ENCODE measurements around the gene TRAF5.
"Not testable (repeated sequence)": the region's sequence is repeated elsewhere in the genome, so short reads cannot be mapped to it uniquely, and the experiment has no call there.

TRAF5 gene

GRCh38 chr1:211347077-211347844, 20.6 kb downstream of the TRAF5 start:
- H3K27ac ChIP-seq (ENCODE audit: low read depth, low read length), result no peak overlapping the region
- H3K36me3 ChIP-seq (ENCODE audit: control insufficient read depth, insufficient read depth, low read length), result no peaks in the 10 kb centered on the region
- H3K27me3 ChIP-seq (ENCODE audit: control insufficient read depth, insufficient read depth, low read length), result no peaks in the 10 kb centered on the region

DNA sequence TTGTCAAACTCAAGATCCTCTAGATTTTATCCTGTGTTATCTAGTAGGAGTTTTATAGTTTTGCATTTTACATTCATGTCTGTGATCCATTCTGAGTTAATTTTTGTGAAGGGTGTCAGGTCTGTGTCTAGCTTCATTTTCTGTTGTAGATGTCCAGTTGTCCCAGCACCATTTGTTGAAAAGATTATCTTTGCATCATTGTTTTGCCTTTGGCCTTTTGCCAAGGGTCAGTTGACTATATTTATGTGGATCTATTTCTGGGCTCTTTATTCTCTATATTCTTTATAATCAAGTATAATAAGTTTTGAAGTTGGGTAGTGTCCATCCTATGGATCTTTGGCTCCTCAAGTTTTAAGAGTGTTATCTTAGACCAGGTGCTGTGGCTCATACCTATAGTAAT, 21.9 kb downstream of the TRAF5 start:
- peaks cover under 1% of the 10 kb centered on the region; the same call in 1 of the 2 replicates for H3K36me3 ChIP-seq (ENCODE audit: control insufficient read depth, insufficient read depth, low read length)
- H3K27ac ChIP-seq (ENCODE audit: low read depth, low read length), result no peak overlapping the region
- H3K4me1 ChIP-seq (ENCODE audit: control insufficient read depth, insufficient read depth, low read length), result peaks cover 11% of the 10 kb centered on the region
- peaks cover 17% of the 10 kb centered on the region; the same call in 1 of the 2 replicates for H3K9me3 ChIP-seq (ENCODE audit: control insufficient read depth, insufficient read depth, low read depth, low read length)
- H3K9ac ChIP-seq (ENCODE audit: low read length), result no peak overlapping the region
- no peak overlapping the region for H3K4me3 ChIP-seq (ENCODE audit: low read depth, low read length)
- H3K27me3 ChIP-seq (ENCODE audit: control insufficient read depth, insufficient read depth, low read length), result no peaks in the 10 kb centered on the region

More at GRCh38 chr1:211347077-211347844, 20.6 kb downstream of the TRAF5 start:
- Histone ChIP-seq H3K9me3 (ENCODE audit: control insufficient read depth, insufficient read depth, low read depth, low read length) (peaks cover 14% of the 10 kb centered on the region; the same call in 1 of the 2 replicates), H3K4me3 (ENCODE audit: low read depth, low read length) (no peak overlapping the region), H3K9ac (ENCODE audit: low read length) (no peak overlapping the region), H3K4me1 (ENCODE audit: control insufficient read depth, insufficient read depth, low read length) (peaks cover 11% of the 10 kb centered on the region)

GRCh38 chr1:211349741-211350140, 23.1 kb downstream of the TRAF5 start:
- Histone ChIP-seq H3K27ac (ENCODE audit: low read depth, low read length) (no peak overlapping the region), H3K36me3 (ENCODE audit: control insufficient read depth, insufficient read depth, low read length) (peaks cover 9% of the 10 kb centered on the region), H3K9me3 (ENCODE audit: control insufficient read depth, insufficient read depth, low read depth, low read length) (peaks cover 17% of the 10 kb centered on the region; the same call in 1 of the 2 replicates), H3K4me1 (ENCODE audit: control insufficient read depth, insufficient read depth, low read length) (peaks cover 11% of the 10 kb centered on the region), H3K27me3 (ENCODE audit: control insufficient read depth, insufficient read depth, low read length) (no peaks in the 10 kb centered on the region), H3K9ac (ENCODE audit: low read length) (no peak overlapping the region), H3K4me3 (ENCODE audit: low read depth, low read length) (no peak overlapping the region)

GRCh38 chr1:211352055-211352454, 25.4 kb downstream of the TRAF5 start:
- not testable (repeated sequence) for H3K27me3 ChIP-seq (ENCODE audit: control insufficient read depth, insufficient read depth, low read length); H3K4me3 ChIP-seq (ENCODE audit: low read depth, low read length); H3K4me1 ChIP-seq (ENCODE audit: control insufficient read depth, insufficient read depth, low read length); H3K27ac ChIP-seq (ENCODE audit: low read depth, low read length); H3K9ac ChIP-seq (ENCODE audit: low read length)
- Histone ChIP-seq H3K9me3 (ENCODE audit: control insufficient read depth, insufficient read depth, low read depth, low read length) (peaks cover 17% of the 10 kb centered on the region; the same call in 1 of the 2 replicates), H3K36me3 (ENCODE audit: control insufficient read depth, insufficient read depth, low read length) (peaks cover 23% of the 10 kb centered on the region)

DNA sequence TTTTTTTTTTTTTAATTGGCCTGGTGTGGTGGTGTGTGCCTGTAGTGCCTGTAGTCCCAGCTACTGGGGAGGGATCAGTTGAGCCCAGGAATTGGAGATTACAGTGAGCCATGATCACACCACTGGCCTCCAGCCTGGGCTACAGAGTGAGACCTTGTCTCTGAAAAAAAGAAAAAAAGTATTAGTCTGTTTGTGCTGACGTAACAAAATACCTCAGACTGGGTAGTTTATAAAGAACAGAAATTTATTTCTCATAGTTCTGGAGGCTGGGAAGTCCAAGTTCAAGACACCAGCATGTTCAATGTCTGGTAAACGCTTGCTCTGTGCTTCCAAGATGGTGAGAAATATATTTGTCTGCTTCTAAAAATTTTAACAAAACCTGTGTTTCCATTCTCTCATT, 25.8 kb downstream of the TRAF5 start:
- Histone ChIP-seq H3K36me3 (ENCODE audit: control insufficient read depth, insufficient read depth, low read length) (peaks cover 23% of the 10 kb centered on the region), H3K9ac (ENCODE audit: low read length) (no peak overlapping the region), H3K4me3 (ENCODE audit: low read depth, low read length) (no peak overlapping the region), H3K27me3 (ENCODE audit: control insufficient read depth, insufficient read depth, low read length) (no peaks in the 10 kb centered on the region), H3K9me3 (ENCODE audit: control insufficient read depth, insufficient read depth, low read depth, low read length) (peaks cover 17% of the 10 kb centered on the region; the same call in 1 of the 2 replicates), H3K4me1 (ENCODE audit: control insufficient read depth, insufficient read depth, low read length) (no peaks in the 10 kb centered on the region), H3K27ac (ENCODE audit: low read depth, low read length) (no peak overlapping the region)

DNA sequence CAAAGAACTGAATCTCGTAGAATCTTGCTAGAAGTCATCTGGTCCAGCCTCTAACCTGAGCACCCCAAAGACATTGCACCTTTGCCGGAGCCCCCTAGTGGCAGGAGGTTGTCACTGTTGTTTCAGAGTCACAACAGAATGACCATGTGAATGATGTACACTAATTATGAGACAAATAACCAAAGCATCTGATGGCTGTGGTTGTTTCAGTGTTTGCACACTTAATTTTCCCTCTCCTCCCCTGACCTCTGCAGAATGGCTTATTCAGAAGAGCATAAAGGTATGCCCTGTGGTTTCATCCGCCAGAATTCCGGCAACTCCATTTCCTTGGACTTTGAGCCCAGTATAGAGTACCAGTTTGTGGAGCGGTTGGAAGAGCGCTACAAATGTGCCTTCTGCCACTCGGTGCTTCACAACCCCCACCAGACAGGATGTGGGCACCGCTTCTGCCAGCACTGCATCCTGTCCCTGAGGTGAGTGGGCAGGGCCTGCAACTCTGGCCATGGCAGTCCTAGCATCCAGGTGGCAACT, 26.4 kb downstream of the TRAF5 start:
- no peaks in the 10 kb centered on the region for H3K4me1 ChIP-seq (ENCODE audit: control insufficient read depth, insufficient read depth, low read length)
- no peak overlapping the region for H3K4me3 ChIP-seq (ENCODE audit: low read depth, low read length)
- H3K9ac ChIP-seq (ENCODE audit: low read length), result no peak overlapping the region
- peaks cover 17% of the 10 kb centered on the region; the same call in 1 of the 2 replicates for H3K9me3 ChIP-seq (ENCODE audit: control insufficient read depth, insufficient read depth, low read depth, low read length)
- H3K36me3 ChIP-seq (ENCODE audit: control insufficient read depth, insufficient read depth, low read length), result peaks cover 23% of the 10 kb centered on the region
- H3K27ac ChIP-seq (ENCODE audit: low read depth, low read length), result no peak overlapping the region
- no peaks in the 10 kb centered on the region for H3K27me3 ChIP-seq (ENCODE audit: control insufficient read depth, insufficient read depth, low read length)

- peaks cover 17% of the 10 kb centered on the region; the same call in 1 of the 2 replicates for H3K9me3 ChIP-seq (ENCODE audit: control insufficient read depth, insufficient read depth, low read depth, low read length)
- H3K27ac ChIP-seq (ENCODE audit: low read depth, low read length), result no peak overlapping the region
- H3K27me3 ChIP-seq (ENCODE audit: control insufficient read depth, insufficient read depth, low read length), result no peaks in the 10 kb centered on the region
- H3K4me3 ChIP-seq (ENCODE audit: low read depth, low read length), result no peak overlapping the region
- peaks cover 23% of the 10 kb centered on the region for H3K36me3 ChIP-seq (ENCODE audit: control insufficient read depth, insufficient read depth, low read length)
- no peak overlapping the region for H3K9ac ChIP-seq (ENCODE audit: low read length)
- H3K4me1 ChIP-seq (ENCODE audit: control insufficient read depth, insufficient read depth, low read length), result no peaks in the 10 kb centered on the region
Observed at GRCh38 chr1:211353562-211354212, 27.1 kb downstream of the TRAF5 start.

- H3K27ac ChIP-seq (ENCODE audit: low read depth, low read length), result no peak overlapping the region
- no peaks in the 10 kb centered on the region for H3K27me3 ChIP-seq (ENCODE audit: control insufficient read depth, insufficient read depth, low read length)
- H3K4me1 ChIP-seq (ENCODE audit: control insufficient read depth, insufficient read depth, low read length), result no peaks in the 10 kb centered on the region
- H3K4me3 ChIP-seq (ENCODE audit: low read depth, low read length), result no peak overlapping the region
- no peak overlapping the region for H3K9ac ChIP-seq (ENCODE audit: low read length)
- peaks cover 14% of the 10 kb centered on the region; the same call in 1 of the 2 replicates for H3K9me3 ChIP-seq (ENCODE audit: control insufficient read depth, insufficient read depth, low read depth, low read length)
- H3K36me3 ChIP-seq (ENCODE audit: control insufficient read depth, insufficient read depth, low read length), result peaks cover 41% of the 10 kb centered on the region
Observed at GRCh38 chr1:211355873-211356272, 29.2 kb downstream of the TRAF5 start.

GRCh38 chr1:211356723-211357407, 30.2 kb downstream of the TRAF5 start:
- Histone ChIP-seq H3K27ac (ENCODE audit: low read depth, low read length) (no peak overlapping the region), H3K4me1 (ENCODE audit: control insufficient read depth, insufficient read depth, low read length) (no peaks in the 10 kb centered on the region), H3K9ac (ENCODE audit: low read length) (no peak overlapping the region), H3K36me3 (ENCODE audit: control insufficient read depth, insufficient read depth, low read length) (peaks cover 43% of the 10 kb centered on the region), H3K27me3 (ENCODE audit: control insufficient read depth, insufficient read depth, low read length) (no peaks in the 10 kb centered on the region), H3K4me3 (ENCODE audit: low read depth, low read length) (no peak overlapping the region), H3K9me3 (ENCODE audit: control insufficient read depth, insufficient read depth, low read depth, low read length) (peaks cover 7% of the 10 kb centered on the region; the same call in 1 of the 2 replicates)

- H3K36me3 ChIP-seq (ENCODE audit: control insufficient read depth, insufficient read depth, low read length), result peaks cover 41% of the 10 kb centered on the region
- no peak overlapping the region for H3K9ac ChIP-seq (ENCODE audit: low read length)
- no peaks in the 10 kb centered on the region for H3K27me3 ChIP-seq (ENCODE audit: control insufficient read depth, insufficient read depth, low read length)
- no peaks in the 10 kb centered on the region for H3K4me1 ChIP-seq (ENCODE audit: control insufficient read depth, insufficient read depth, low read length)
- no peak overlapping the region for H3K27ac ChIP-seq (ENCODE audit: low read depth, low read length)
- no peak overlapping the region for H3K4me3 ChIP-seq (ENCODE audit: low read depth, low read length)
- H3K9me3 ChIP-seq (ENCODE audit: control insufficient read depth, insufficient read depth, low read depth, low read length), result no peaks in the 10 kb centered on the region
Observed at GRCh38 chr1:211358685-211359084, 32.1 kb downstream of the TRAF5 start.

Measured in HUES6 (cell line).